NCI-H2227 (cell line): ENCODE results near the gene PUS7L.

Experiments
- DNase-seq: peaks from one replicate; lab custom pipeline; 2025; ENCODE audit not compliant: unreplicated experiment; lab: John Stamatoyannopoulos, UW

PUS7L gene, protein sequence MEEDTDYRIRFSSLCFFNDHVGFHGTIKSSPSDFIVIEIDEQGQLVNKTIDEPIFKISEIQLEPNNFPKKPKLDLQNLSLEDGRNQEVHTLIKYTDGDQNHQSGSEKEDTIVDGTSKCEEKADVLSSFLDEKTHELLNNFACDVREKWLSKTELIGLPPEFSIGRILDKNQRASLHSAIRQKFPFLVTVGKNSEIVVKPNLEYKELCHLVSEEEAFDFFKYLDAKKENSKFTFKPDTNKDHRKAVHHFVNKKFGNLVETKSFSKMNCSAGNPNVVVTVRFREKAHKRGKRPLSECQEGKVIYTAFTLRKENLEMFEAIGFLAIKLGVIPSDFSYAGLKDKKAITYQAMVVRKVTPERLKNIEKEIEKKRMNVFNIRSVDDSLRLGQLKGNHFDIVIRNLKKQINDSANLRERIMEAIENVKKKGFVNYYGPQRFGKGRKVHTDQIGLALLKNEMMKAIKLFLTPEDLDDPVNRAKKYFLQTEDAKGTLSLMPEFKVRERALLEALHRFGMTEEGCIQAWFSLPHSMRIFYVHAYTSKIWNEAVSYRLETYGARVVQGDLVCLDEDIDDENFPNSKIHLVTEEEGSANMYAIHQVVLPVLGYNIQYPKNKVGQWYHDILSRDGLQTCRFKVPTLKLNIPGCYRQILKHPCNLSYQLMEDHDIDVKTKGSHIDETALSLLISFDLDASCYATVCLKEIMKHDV

DNA sequence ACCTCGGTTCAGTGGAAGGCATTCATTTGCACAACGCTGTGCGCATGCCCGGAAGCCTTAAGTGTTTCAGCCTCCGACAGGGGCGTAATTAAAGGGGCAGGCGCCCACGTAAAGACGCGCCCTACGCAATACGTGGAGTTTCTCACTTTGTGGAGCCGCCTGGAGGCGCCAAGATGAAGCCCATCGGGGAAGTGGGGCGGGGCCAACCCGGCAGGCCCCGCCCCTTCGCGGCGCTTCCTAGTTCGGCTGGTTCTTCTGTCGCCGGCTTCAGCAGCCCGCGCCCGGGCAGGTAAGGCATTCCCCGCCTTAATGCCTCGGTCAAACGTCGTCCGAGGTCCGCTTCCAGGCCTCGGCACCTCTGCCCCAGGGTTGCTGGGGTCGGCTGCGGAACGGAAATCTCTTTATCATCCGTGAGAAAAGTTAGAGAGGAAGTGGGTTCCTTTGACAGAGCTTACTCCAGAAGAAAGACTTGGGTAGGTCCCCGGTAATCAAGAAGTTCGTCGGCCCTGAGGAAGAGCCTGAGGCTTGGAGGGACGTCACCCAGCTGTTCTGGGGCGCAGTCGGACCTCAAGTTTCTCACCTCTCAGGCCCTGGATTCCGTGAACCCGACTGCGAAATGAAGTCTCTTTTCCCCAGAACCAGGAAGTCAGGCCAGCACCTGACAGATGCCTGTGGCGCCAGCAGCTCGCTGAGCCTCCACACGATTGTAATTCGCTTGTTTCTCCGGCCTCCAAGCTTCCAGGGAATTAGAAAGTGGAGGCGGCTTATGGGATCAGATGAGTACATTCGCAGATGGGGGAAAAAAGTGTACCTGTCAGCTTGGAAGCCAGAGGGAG lies at the start of gene PUS7L, which contains the start of gene IRAK4:
TSS of gene PUS7L (minus strand) at position 63 of the 836 bp plus-strand sequence. CDS start 3,545 bp downstream, outside the sequence.
TSS of gene IRAK4 (plus strand) at position 224 of the 836 bp plus-strand sequence. CDS start 9,161 bp downstream, outside the sequence.
- DNase-seq, result peak; percentile 96

DNA sequence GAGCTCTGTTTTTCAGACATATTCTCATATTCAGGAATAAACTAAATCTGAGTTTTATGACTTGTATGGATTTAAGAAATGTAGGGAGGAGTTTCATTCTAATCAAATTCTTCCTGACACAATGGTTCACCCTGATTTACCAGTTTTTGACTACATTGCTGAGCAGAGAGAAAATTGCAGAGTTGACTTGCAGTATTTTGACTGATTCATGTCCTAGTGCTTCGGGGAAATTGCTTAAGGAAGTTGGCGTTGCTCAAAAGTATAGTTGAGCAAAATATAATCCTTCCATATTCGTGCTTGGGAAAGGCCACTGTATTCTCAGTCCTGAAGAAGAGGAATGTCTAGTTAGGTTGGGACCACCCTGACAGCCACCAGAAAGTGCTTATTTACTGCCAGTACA lies 48.8 kb upstream of the PUS7L start:
- no peak for DNase-seq

DNA sequence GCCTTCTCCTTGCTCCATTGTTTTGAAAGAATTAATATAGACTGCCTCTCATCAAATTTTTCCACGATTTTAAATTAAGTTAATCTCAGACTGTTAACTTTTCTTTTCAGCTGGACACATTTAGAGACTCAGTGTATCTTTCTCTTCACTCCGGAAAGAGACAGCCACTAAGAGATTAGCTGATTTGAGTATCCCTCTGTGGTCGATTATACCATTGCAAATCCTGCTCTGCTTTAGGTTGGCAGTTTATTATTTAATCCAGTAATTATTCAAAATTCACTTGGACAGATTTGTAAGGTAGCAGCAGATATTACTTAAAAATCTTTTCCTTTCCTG lies 48.1 kb upstream of the PUS7L start:
- DNase-seq, result no peak

DNA sequence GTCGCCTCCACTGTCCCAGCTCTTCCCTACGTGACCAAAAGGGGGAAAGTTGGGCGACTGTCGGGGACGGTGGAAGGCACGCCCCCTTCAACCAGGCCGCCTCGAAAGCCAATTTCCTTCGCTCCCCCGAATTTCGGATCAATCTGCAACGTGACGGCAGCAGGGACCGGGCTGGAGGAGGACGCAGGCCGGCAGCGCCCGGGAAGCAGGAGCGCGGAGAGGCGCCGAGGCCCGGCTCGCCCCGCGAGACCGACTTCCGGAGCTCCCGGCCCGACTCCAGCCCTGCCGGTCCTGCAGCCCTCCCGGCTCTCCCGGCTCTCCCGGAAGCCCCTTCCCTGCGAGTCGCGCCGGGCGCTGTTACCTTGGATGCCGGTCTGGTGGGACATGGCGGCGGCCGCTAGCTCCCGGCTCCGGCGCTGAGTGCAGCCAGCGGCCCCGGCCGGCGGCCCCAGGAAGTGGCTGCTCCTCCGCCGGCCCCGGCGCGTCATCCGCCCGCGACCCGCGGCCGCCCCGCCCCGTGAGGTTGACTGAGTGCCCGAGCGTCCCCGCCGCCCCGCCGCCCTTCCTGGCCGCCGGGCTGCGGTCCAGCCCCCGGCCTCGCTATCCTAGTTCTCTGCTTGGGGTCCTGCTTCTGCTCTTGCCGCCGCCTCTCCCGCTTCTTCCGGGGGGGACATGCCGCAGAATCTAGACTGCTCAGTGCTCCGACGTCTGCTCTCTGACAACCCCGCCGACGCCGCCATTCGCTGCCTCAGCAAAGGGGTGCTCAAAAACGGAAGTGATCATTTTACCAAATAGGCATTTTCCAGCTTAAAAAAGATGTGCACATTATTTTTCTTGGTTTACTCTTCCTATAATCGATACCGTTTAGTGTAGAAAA lies 47.5 kb upstream of the PUS7L start, which contains the start of gene TWF1:
TSS of gene TWF1 (minus strand) at position 458 of the 877 bp plus-strand sequence. CDS start at position 386, 72 bp downstream.
- peak; percentile 84 for DNase-seq

DNA sequence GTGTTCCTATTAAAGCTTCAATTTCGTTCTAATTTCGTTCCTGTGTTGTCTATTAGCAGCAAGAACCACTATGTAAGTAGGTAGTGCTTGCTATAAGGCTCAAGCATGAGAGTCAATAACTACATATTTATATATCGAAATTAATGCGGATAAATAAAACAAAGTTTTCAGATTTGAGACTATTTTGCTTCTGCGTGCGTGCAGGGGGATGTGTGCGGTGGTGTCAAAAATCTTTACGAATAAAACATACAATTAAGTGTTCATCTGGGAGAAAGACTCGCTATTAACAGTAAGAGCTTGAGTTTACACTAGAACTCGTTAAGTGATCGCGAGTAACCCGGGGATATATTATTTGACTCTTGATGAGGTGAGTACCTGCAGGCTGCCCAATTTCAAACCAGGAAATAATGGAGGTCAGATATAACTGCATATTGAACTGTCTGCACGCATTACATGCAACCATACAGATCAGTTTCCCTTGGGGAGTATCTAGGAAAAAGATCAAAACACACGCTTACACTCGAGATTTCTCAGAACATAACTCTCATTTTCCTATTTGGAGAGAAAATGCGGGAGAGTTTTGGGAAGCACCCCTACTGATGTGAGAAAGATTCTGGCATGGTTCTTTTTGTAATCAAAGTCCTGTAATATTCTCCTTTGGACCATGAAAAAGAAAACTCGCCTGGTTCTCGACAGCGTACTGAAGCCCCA lies 46.7 kb upstream of the PUS7L start:
- no peak for DNase-seq

DNA sequence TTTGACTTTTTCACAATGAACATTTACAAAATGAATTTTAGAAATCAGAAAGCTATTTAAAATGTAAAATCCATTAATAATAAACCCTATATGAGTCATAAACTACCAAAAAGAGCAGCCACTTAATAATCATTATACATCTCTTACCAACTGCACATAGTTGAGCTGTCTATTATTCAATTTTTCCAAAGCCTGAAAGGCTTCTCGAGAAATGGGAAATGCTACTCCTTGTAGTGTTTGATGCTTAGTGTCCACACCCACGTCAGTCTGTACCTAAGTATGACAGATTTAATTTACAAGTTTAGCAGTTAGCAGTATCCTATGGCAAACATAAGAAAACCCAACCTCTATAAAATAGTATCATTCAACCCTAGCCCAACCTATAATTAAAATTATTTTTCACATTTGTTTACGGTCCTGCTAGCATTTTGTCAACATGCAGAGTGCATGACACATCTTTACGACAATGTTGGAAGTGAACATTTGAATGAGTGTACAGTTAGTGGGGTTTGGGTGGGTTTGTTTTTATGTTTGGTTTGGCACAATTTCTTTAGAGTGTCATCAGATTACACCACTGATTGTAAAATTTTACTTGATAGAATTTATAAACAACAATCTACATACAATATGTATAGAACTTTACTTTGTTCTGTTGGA lies 39.1 kb upstream of the PUS7L start:
- DNase-seq, result no peak

DNA sequence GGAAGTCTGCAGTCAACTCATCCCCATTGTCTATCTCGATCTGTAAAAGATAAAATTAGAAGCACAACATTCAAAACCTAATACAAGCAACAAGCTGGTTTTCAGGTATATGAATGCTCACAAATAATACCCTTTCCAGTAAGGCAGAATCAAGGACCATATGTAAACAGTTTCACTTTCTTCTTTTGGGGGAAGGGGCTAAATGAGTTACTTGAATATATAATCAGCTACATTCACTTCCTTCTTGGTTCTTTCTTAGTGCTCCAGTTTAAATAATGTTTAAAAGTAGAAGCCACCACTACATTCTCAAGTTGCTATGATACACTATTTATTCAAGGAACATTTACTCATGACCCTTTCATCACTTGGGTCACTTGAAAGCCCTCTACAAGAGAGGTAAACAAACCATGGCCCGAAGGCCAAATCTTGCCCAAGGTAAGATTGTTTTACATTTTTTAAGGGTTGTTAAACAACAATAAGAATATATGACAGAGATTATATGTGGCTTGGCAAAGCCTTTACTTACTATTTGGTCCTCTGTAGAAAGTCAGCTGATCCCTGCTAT lies 37.2 kb upstream of the PUS7L start:
- DNase-seq, result no peak

DNA sequence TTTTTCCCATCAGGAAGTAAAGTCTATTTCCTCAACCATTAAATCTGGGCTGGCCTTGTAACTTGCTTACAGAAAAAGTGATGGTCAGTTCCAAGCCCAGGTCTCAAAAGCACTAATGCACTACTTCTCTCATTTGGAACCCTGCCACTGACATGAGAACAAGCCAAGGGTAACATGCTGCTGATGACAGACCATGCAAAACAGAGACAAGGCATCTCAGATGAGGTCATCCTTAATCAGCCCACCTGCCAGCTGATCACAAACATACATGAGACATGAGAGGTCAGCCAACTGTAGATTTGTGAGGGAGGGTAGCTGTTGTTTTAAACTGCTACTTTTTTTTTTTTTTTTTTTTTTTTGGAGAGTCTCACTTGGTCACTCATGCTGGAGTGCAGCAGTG lies 31.4 kb upstream of the PUS7L start:
- DNase-seq, result no peak

DNA sequence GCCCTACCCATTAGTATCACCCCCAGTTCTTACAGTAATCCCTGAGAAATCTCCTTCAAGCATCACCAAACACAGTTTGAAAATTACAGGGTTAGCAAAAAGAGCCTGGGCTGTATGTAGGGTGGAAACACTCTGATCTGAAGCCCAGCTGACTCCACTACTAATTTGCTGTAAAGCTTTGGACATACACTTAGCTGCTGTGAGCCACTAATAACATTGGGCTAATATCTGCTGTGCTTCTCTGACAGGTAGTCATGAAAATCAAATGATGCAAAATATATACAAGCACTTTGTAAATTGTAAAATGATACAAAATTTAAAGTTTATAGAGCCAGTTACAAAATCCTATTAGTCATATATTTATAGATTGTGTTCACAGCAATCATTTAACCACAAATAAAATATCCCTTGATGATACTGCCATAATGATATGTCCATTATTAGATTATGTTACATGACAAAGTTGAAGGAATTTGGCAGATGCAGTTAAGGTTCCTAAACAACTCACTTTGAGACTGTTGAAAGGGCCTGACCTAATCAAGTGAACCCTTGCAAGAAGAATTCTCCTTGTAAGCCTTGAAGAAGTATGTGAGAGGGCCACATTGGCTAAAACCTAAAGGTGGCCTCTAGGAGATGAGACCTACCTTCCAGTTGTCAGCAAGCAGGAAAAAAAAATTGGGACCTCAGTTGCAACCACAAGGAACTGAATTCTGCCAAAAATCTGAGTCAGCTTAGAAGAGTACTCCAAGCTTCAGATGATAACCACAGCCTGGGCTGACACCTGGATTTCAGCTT lies 28.5 kb upstream of the PUS7L start:
- peak; percentile 2 for DNase-seq

DNA sequence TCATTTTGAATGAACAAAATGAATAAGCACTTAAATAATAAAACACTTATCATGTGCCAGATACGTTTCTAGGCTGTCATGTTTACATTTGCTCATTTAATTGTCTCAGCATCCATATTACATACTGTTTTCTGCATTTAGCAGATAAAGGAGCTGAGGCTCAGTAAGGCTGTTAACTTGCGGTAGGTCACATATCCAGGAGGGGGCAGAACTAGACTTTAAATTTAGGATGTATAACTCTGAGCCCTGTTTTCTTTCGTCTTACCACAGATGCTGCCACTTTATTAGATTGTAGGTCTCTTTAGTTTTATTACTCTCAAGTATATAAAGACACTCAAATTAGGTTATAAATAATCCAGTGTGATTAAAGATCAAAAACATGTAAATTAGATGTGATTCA lies 17.9 kb upstream of the PUS7L start:
- DNase-seq, result peak; percentile 16

DNA sequence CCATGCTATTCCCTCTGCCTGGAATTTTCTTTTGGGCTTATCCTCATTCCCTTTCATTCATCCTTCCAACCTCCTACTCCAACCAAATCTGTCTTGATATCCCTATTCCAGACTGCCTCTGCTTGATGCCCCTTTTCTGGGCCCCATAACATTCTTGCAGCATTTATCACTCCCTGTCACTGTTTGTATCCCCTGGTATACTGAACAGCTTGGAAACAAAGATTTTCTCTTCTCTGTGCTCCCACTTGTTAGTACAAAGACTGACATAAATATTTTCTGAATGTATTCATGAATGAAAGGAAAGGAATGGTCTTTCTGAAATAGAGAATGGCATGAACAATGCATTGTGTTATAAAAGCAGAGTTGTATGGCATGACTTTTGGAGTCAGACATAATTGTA lies 7.7 kb upstream of the PUS7L start:
- DNase-seq, result no peak

DNA sequence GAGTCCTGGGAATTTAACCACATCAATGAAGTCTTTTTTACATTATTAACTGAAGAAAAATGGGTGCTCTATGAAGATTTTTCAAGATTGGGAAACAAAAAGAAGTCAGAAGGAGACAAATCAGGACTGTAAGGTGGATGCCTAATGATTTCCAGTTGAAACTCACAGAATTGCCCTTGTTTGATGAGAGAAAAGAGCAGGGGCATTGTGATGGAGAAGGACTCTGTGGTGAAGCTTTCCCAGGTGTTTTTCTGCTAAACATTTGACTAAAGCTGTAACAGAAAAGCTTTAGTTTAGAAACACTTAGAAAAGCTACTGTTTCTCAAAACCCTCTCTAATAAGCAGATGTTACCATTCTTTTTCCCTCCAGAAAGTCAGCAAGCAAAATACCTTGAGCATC lies 5.9 kb upstream of the PUS7L start:
- no peak for DNase-seq

DNA sequence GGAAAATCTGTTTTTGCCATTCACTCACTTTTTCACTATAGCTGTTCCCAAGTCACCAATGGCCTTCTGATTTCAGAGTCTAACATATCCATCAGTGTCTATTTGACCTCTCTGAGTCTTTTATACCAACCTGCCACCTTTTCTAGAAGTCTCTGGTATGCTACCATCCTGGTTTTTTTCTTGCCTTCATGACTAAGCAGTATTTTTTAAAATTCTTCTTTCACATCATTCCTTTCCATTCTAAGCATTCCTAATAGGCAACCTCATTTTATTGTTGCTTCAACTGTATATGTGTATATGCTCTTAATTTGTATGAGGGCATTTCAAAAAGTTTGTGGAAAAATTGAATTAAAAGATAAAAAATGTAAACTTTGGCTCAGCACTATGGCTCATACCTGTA lies 5.2 kb upstream of the PUS7L start:
- DNase-seq, result no peak

DNA sequence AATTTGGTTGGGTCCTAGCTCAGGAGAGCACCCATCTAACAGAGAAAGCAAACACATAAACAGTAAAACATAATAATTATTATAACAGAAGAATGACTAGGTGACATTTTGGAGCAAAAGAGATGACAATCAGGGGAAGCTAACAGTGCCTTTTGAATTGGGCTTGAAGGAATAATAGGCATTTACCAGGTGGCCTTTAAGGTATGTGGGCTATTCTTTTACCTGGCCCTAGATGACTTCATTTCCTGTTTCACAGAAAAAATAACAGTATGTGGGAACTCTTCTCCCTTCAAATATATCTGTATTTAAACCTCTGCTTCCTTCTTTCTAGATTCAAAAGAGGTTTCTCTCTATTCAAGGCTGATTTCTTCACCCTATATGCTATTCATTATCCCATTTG lies 4.0 kb upstream of the PUS7L start:
- no peak for DNase-seq

DNA sequence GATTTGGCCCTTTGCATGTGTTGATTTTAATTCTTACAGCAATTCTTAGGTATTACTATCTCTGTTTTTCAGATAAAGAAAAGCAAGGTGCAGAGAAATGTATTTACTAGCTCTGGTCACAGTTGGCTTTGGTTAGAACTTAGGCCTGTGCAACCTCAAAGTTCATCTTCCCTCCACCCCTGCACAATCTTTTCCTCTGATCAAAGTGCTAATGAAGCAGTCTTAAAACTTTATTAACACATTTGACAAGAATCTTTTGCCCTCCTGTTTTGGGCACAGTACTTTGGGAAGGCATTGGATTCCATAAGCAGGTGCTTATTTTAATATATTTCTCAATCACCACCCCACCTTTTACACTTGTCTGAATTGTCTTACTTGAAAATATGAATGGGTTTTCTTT lies 2.9 kb upstream of the PUS7L start:
- no peak for DNase-seq

DNA sequence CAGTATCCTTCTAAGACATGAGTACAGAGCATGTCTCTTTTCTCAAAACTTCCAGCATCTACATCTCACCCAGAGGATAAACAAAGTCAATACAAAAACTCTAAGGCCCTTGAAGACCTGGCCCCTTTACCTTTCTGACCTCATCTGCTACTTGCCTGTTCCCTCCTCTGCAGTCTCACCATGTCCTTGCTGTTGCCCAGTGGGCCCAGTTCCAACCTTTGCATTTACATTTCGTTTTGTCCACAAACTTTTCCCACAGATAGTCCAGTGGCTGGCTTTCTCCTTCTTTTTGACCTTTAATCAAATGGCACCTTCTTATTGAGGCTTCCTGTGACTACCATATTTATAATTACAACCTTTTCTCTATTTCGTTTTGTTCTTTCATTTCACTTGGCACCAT lies 1.8 kb upstream of the PUS7L start:
- DNase-seq, result no peak

DNA sequence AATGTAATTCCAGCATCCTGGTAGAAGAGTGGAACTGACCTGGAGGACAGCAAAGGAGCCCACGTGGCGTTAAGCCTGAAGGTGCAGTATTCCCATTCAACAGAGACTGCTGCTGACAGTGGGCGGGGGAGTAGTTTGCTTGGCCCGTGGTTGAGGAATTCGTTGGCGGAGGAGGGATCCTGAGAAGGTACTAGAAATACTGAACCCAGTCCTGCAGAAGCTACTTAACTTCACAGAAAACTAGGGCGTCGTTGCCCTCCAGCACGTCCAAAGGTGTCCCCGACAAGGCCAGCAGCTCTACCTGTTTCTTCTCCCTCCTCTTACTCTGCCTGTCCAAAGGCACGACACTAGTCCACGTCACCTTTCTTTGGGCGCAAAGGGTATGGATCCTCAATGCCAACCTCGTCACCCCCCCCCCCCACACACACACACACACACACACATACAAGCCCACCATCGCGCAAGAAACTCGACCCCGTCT lies 303 bp downstream of the PUS7L start:
- peak; percentile 28 for DNase-seq

DNA sequence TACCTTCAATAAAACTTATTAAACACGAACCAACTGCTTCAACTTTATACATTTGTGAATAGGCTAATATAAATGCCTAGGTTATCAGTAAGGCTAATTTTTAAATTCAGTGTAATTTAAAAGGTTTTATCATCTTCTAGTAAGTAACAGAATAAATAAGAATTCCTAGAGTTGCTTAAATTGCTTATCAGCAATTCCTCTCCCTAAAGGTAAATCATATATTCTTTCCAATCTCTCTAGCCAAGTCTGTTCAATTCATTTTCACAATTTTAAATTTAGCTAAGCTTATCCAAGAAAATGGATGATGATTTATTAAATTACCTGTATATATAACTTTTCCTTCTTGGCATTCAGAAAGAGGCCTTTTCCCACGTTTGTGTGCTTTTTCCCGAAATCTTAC lies 4.6 kb downstream of the PUS7L start:
- DNase-seq, result no peak
